Right kidney (tissue), 1 donor: ENCODE results near the gene MRPL48.

Experiments used
- DNase-seq: peaks from one replicate; pipeline ENCODE4 v3.0.0-alpha.2; 2016

MRPL48 gene

DNA sequence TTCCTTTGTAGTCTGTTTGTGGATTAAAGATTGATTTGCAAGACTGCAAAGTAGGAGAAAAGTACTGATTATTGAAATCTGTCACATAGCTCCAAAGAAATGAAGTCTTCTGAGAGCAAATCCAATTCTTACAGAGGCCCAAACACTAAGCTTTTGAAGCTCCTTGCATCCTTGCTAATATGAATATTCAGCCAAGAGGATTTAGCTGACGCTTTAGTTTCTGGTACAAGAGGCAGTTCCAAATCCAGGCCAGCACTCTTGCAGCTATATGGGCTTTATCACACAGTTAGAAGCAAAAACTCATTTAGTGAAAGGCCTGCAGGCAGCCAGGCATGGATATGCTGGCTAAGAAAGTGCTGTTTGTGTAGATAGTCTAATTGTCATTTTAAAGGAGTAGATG lies 101.9 kb downstream of the MRPL48 start:
- no peak for DNase-seq

DNA sequence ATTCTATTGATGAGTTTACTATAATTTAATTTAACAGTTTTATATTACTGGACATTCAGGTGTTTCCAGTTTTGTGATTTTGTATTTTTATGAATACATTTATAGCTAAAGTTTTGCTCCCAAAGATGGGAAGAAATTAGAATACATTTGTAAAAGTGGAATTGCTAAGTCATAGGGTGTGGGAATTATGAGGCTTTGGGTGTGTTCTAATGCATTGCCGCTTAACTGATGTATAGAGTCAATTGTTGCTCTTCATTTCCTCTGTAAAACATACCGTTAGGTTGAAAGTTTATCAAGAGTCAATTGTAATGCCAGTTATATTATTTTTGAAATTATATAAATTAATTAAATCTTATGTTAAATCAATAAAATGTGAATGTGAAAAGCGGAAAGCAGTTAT lies 105.4 kb downstream of the MRPL48 start:
- DNase-seq, result no peak

DNA sequence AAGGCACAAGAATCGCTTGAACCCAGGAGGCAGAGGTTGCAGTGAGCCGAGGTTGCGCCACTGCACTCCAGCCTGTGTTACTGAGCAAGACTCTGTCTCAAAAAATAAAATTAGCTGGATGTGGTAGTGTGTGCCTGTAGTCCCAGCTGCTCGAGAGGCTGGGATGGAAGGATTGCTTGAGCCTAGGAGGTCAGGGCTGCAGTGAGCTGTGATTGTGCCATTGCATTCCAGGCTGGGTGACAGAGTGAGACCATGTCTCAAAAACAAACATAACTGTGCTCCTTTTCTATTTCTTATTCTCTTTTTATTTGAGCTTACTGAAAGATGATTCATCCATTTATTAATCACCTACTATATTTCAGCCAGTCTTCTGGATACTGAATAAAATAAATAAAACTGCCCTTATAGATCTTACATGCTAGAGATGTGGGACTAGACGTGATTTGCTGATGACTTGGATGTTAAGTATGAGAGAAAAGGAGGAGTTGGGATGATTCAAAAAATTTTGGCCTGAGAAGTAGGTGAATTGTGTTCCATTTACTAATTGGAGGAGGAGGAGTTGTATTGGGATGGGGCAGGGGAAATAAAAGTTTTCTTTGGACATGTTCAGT lies 107.2 kb downstream of the MRPL48 start:
- DNase-seq, result no peak

DNA sequence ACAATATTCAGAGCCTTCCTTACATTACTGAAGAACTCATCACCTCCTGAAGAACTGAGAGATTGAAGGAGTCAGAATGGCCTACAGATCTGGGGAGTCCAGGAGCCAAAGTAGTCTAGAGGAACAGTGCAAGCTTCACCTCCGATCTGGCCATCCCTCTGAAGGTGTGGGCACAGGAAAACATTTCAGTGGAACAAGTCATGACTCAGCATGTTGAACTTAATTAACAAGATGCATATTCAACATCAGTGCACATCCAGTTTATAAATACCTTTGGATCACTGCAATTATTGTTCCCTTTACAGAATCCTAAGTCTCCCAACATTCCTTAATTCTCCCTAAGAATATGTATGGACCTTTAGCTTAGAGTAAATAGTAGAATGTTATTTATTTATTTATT lies 114.6 kb downstream of the MRPL48 start:
- DNase-seq, result no peak

DNA sequence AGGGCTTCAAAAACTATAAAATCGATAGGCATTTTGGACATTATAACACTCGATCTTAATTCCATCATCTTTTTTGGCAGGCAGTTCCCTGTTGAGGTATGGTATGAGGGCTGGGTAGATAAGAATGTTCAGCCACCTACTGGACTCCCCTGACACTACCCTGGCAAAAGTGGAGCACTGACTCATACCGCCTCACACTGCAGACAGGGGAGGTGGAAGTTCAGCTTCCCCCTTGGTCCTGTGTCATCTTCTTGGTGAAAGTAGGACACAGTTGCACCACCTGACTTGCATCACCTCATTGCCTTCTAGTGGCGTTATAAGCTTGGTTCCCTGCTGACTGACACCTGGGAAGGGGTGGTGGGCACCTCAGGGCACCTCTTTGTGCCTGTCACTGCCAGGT lies 119.5 kb downstream of the MRPL48 start:
- no peak for DNase-seq

DNA sequence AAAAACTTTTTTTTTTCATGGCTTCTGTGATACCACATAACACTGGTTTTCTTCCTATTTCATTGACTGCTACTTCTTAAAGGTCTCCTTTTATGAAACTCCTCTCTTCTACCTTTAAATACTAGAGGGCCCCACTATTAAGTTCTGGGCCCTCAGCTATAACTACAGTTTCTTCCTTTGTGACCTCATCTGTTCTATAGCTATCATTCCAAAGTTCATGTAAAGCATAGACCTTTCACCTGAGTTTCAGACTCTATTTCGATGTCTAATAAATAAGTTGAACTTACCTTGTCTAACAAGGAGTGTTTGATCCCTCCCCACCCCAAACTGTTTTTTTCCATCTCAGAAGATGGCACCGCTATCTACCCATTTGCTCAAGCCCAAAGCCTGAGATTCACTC lies 124.4 kb downstream of the MRPL48 start:
- DNase-seq, result no peak

DNA sequence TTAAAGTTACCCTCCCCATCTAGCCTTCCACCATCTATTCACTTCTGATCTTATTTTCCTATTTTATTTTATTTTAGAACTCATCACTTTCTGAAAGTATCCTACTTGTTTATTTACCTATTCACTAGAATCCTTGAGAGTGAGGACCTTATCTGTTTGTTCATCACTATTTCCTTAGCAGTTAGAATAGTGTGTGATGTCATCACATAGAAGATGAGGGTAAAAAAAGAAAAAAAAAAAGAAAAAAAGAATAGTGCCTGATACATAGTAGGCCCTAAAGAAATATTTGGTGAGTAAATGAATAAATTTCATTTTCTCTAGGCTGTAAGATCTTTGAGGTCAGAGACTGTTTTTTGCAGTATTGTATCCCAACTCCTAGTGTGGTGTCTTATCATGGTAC lies 125.8 kb downstream of the MRPL48 start:
- no peak for DNase-seq

DNA sequence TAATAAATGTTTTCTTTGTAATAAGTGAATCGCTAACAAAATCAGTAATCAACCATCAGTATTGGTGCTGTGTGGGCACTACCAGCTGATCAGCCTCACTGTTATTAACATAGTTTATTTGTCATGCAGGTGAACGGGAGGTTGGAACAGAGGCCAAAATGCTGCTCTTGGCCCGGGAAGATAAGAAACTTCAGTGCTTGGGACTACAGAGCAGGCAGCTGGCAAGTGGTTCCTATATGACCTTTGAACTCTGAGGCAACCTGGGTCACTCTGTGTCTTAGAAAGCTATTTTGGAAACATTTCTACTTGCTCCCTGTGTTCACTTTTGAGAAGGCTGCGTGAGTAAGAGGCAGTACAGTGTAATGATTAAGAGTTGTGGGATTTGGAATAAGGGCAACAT lies 126.6 kb downstream of the MRPL48 start:
- DNase-seq, result no peak
